ENCODE data around the gene CSF3R. TPM values are rescaled to one million over a fixed set of nuclear protein-coding genes. Genes with fewer than 3 reads are reported as not detected.

The CSF3R gene
- total RNA-seq, 1 experiment from 2014 or later = not detected

- TF ChIP-seq EZH2 (IDR thresholded peaks at IDR 0.05; ENCODE audit: low read length, unreplicated experiment) (no peak), EZH2phosphoT487 (IDR thresholded peaks at IDR 0.05; ENCODE audit: borderline replicate concordance, low read length) (no peak), CTCF (conservative IDR thresholded peaks at IDR 0.05; ENCODE audit: low read depth, low read length) (no peak)
- Histone ChIP-seq H4K20me1 (ENCODE audit: low read length) (no peaks in the 10 kb centered on the region), H3F3A (ENCODE audit: low read length, unreplicated experiment) (no peaks in the 10 kb centered on the region), H3K4me3 (ENCODE audit: low read length) (no peak overlapping the region), H3K9me3 (ENCODE audit: low read length) (no peaks in the 10 kb centered on the region), H3K9me2 (replicated peaks; ENCODE audit: low read length) (no peaks in the 10 kb centered on the region), H3K9ac (ENCODE audit: low read length) (no peak overlapping the region), H3K27me3 (ENCODE audit: low read length) (no peaks in the 10 kb centered on the region), H3K36me3 (ENCODE audit: low read depth, low read length) (no peaks in the 10 kb centered on the region), H3K4me1 (ENCODE audit: insufficient read depth, low read length) (no peaks in the 10 kb centered on the region), H3K4me2 (ENCODE audit: low read length) (no peak overlapping the region), H3K79me2 (ENCODE audit: low read length) (no peaks in the 10 kb centered on the region), H2AFZ (ENCODE audit: low read length) (no peak overlapping the region), H3K27ac (ENCODE audit: low read length) (no peak overlapping the region)
- ATAC-seq (no peak), DNase-seq (no peak)
- intact Hi-C loops (cut with micrococcal nuclease) = no loop called here
- no TSS peak for BruUV-seq (replicated peaks)
- ChIA-PET POLR2A (ENCODE audit: unreplicated experiment) (no interaction called here), CTCF (no interaction called here)
Observed at GRCh38 chr1:36523230-36523495, 40.5 kb upstream of the CSF3R start.

DNA sequence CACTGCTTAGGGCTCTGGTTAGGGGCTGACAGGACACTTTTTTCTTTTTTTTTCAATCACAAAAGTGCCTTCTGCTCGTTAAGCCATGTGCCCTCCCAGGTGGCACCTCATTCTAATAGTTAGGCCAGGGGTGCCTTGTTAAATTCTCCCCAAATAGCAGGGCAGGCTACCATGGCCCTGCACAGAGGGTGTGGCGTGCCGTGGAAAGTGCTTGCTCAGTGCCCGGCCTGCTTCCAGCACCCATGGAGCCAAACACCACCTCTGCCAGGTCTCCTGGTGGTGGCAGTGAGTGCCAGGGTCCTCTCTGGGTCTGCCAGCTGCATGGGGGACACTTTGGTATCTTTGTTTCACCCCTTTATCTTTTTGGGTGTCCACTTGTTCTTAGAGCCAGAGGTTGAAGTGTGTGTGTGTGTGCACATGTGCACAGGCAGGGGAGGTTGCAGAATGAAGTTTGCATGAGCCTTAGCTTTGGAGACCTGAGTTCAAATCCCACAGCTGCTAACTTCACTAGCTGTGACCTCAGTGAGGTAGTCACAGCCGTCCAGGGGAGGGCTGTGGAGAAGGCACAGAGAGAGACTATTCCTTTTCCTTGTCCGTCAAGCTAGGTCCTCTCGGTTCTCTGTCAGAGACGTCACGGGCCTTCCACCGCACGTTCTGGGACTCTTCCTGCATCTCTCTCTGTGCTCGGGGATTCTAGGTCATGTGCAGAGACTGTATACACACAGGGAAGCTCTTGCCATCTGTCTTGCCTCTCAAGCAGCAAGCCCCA is 39.9 kb upstream of the CSF3R start:
- H3K4me2 ChIP-seq (ENCODE audit: low read length) = no peak overlapping the region
- H3K79me2 ChIP-seq (ENCODE audit: low read length) = no peaks in the 10 kb centered on the region
- no peaks in the 10 kb centered on the region for H3K36me3 ChIP-seq (ENCODE audit: low read depth, low read length)
- H3F3A ChIP-seq (ENCODE audit: low read length, unreplicated experiment) = no peaks in the 10 kb centered on the region
- intact Hi-C loops (cut with micrococcal nuclease) = no loop called here
- no peak for ATAC-seq
- CTCF ChIA-PET = no interaction called here
- no peak overlapping the region for H3K27ac ChIP-seq (ENCODE audit: low read length)
- no peak overlapping the region for H2AFZ ChIP-seq (ENCODE audit: low read length)
- BruUV-seq (replicated peaks) = no TSS peak
- H3K9me2 ChIP-seq (replicated peaks; ENCODE audit: low read length) = no peaks in the 10 kb centered on the region
- H4K20me1 ChIP-seq (ENCODE audit: low read length) = no peaks in the 10 kb centered on the region
- POLR2A ChIA-PET (ENCODE audit: unreplicated experiment) = no interaction called here
- TF ChIP-seq CTCF (conservative IDR thresholded peaks at IDR 0.05; ENCODE audit: low read depth, low read length) (no peak), EZH2phosphoT487 (IDR thresholded peaks at IDR 0.05; ENCODE audit: borderline replicate concordance, low read length) (no peak), EZH2 (IDR thresholded peaks at IDR 0.05; ENCODE audit: low read length, unreplicated experiment) (no peak)
- H3K4me1 ChIP-seq (ENCODE audit: insufficient read depth, low read length) = no peaks in the 10 kb centered on the region
- H3K4me3 ChIP-seq (ENCODE audit: low read length) = no peak overlapping the region
- no peak for DNase-seq
- H3K9ac ChIP-seq (ENCODE audit: low read length) = no peak overlapping the region
- no peaks in the 10 kb centered on the region for H3K27me3 ChIP-seq (ENCODE audit: low read length)
- no peaks in the 10 kb centered on the region for H3K9me3 ChIP-seq (ENCODE audit: low read length)

DNA sequence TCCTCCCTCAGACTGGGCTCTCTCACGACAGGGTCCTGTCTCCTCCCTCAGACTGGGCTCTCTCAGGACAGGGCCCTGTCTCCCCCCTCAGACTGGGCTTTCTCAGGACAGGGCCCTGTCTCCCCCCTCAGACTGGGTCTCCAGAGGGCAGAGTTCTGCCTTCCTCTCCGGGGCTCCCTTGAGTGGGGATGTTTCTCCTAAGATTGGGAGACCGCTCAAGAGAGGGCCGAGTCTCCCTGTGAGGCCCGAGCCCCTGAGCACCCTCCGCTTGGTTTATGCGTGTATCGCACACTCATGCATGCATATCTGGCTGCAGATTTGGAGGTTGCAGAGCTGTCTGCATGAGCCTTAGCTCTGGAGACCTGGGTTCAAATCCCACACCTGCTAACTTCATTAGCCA is 39.3 kb upstream of the CSF3R start:
- H3K9me3 ChIP-seq (ENCODE audit: low read length) = no peaks in the 10 kb centered on the region
- no peaks in the 10 kb centered on the region for H3K79me2 ChIP-seq (ENCODE audit: low read length)
- no peak overlapping the region for H3K27ac ChIP-seq (ENCODE audit: low read length)
- intact Hi-C loops (cut with micrococcal nuclease) = no loop called here
- H3K9ac ChIP-seq (ENCODE audit: low read length) = no peak overlapping the region
- H4K20me1 ChIP-seq (ENCODE audit: low read length) = no peaks in the 10 kb centered on the region
- no peak overlapping the region for H3K4me3 ChIP-seq (ENCODE audit: low read length)
- H3K36me3 ChIP-seq (ENCODE audit: low read depth, low read length) = no peaks in the 10 kb centered on the region
- H2AFZ ChIP-seq (ENCODE audit: low read length) = no peak overlapping the region
- H3F3A ChIP-seq (ENCODE audit: low read length, unreplicated experiment) = no peaks in the 10 kb centered on the region
- H3K27me3 ChIP-seq (ENCODE audit: low read length) = no peaks in the 10 kb centered on the region
- no peaks in the 10 kb centered on the region for H3K4me1 ChIP-seq (ENCODE audit: insufficient read depth, low read length)
- H3K9me2 ChIP-seq (replicated peaks; ENCODE audit: low read length) = no peaks in the 10 kb centered on the region
- TF ChIP-seq EZH2 (IDR thresholded peaks at IDR 0.05; ENCODE audit: low read length, unreplicated experiment) (no peak), CTCF (conservative IDR thresholded peaks at IDR 0.05; ENCODE audit: low read depth, low read length) (no peak), EZH2phosphoT487 (IDR thresholded peaks at IDR 0.05; ENCODE audit: borderline replicate concordance, low read length) (no peak)
- POLR2A ChIA-PET (ENCODE audit: unreplicated experiment) = no interaction called here
- BruUV-seq (replicated peaks) = no TSS peak
- no peak overlapping the region for H3K4me2 ChIP-seq (ENCODE audit: low read length)
- DNase-seq (no peak), ATAC-seq (no peak)
- CTCF ChIA-PET = no interaction called here

Data from PC-3 (cell line).